RWPE1 (cell line): Measurements from ENCODE around the gene SRM.
A peak's percentile ranks its signal among the peaks of the same experiment; 100 is the strongest.

Source experiments
- CTCF ChIA-PET: fragments of 350-600 bp; sonication (Branson Sonifier 250); formaldehyde crosslinking; extraction: SDS; loops from one replicate; lab custom pipeline; 2021; lab: Yijun Ruan, JAX
- POLR2A ChIA-PET: fragments of 400-600 bp; formaldehyde crosslinking; extraction: SDS; loops from one replicate; lab custom pipeline; 2020; ENCODE audit warnings: antibody characterized with exemption; ENCODE audit not compliant: low non-redundant PET; lab: Yijun Ruan, JAX
- DNase-seq: peaks from one replicate; pipeline ENCODE4 v3.0.0; 2012; ENCODE audit warnings: low spot score
- H3K27ac ChIP-seq: fragments of 450-650 bp; 2 replicates; pipeline ENCODE4 v1.5.1; 2017
- CTCF ChIP-seq: fragments of 450-650 bp; conservative IDR thresholded peaks from 2 replicates; pipeline ENCODE4 v1.5.1; 2017; ENCODE audit warnings: low read depth, mild to moderate bottlenecking

SRM gene

GRCh38 chr1:11012260-11013159 lies 47.3 kb downstream of the SRM start, which contains the start of gene TARDBP:
Gene TARDBP (plus strand): TSS chr1:11012654. CDS start chr1:11013728, 1,074 bp downstream.
- DNase-seq: peak; percentile 98
- TF ChIP-seq CTCF: no peak
- ChIA-PET POLR2A (interaction anchor here (0.7 to 1.1 kb wide), 3 partner anchors 37 to 627 kb away, joined by 3 to 4 read pairs (median 3); no protein-coding TSS in a partner anchor), CTCF (interaction anchor here (0.9 to 1.2 kb wide), 2 partner anchors 229 to 506 kb away, joined by 3 to 6 read pairs; no protein-coding TSS in a partner anchor)
- H3K27ac ChIP-seq: peak within 1 kb of the TSS; percentile 88
